H9 (cell line): Measurements from ENCODE around the gene MAP3K5. TPM values are rescaled to one million over a fixed set of nuclear protein-coding genes. Genes with fewer than 3 reads are reported as not detected.

Experiments used
- DNase-seq: peaks from one replicate; pipeline ENCODE4 v3.0.0-alpha.2; 2017
- H2AFZ ChIP-seq: one replicate; pipeline ENCODE4 v1.6.1; 2013; ENCODE audit warnings: mild to moderate bottlenecking, low read length, control low read depth, moderate library complexity
- H2AK5ac ChIP-seq: 2 replicates; pipeline ENCODE4 v1.6.1; 2013; ENCODE audit warnings: low read length, control low read depth, mixed read lengths; ENCODE audit not compliant: insufficient read length
- H2BK120ac ChIP-seq: one replicate; pipeline ENCODE4 v1.6.1; 2013; ENCODE audit warnings: low read depth, mild to moderate bottlenecking, low read length, control low read depth, inconsistent platforms; ENCODE audit not compliant: poor library complexity, severe bottlenecking
- H2BK12ac ChIP-seq: 2 replicates; pipeline ENCODE4 v1.6.1; 2013; ENCODE audit warnings: low read length, control low read depth, mixed read lengths, low read depth; ENCODE audit not compliant: insufficient read length
- H2BK15ac ChIP-seq: 2 replicates; pipeline ENCODE4 v1.6.1; 2013; ENCODE audit warnings: low read depth, low read length, control low read depth
- H2BK20ac ChIP-seq: one replicate; pipeline ENCODE4 v1.6.1; 2013; ENCODE audit warnings: low read depth, mild to moderate bottlenecking, low read length, control low read depth, inconsistent platforms; ENCODE audit not compliant: poor library complexity, severe bottlenecking
- H2BK5ac ChIP-seq: 2 replicates; pipeline ENCODE4 v1.6.1; 2013; ENCODE audit warnings: low read length, control low read depth, mixed read lengths; ENCODE audit not compliant: insufficient read length
- H3K14ac ChIP-seq: 2 replicates; pipeline ENCODE4 v1.6.1; 2013; ENCODE audit warnings: low read length, control low read depth; ENCODE audit not compliant: insufficient read depth
- H3K18ac ChIP-seq: 2 replicates; pipeline ENCODE4 v1.6.1; 2013; ENCODE audit warnings: low read depth, mild to moderate bottlenecking, mixed read lengths, low read length, control low read depth; ENCODE audit not compliant: insufficient read length
- H3K23ac ChIP-seq: 2 replicates; pipeline ENCODE4 v1.6.1; 2013; ENCODE audit warnings: low read length, control low read depth, mixed read lengths, low read depth; ENCODE audit not compliant: insufficient read length
- H3K23me2 ChIP-seq: 2 replicates; pipeline ENCODE4 v1.6.1; 2013; ENCODE audit warnings: low read depth, mild to moderate bottlenecking, mixed read lengths, low read length, control low read depth; ENCODE audit not compliant: insufficient read length, poor library complexity, severe bottlenecking
- H3K27ac ChIP-seq: 2 replicates; pipeline ENCODE4 v1.5.1; 2013; ENCODE audit warnings: low read length, control low read depth, mixed read lengths, low read depth; ENCODE audit not compliant: insufficient read length
- H3K27me3 ChIP-seq: 2 replicates; pipeline ENCODE4 v1.6.1; 2013; ENCODE audit warnings: low read length, control low read depth, inconsistent platforms; ENCODE audit not compliant: insufficient read depth
- H3K4ac ChIP-seq: 2 replicates; pipeline ENCODE4 v1.6.1; 2013; ENCODE audit warnings: low read depth, mild to moderate bottlenecking, control low read depth, inconsistent platforms, low read length, moderate library complexity
- H3K4me1 ChIP-seq: 2 replicates; pipeline ENCODE4 v1.6.1; 2013; ENCODE audit warnings: low read length, control low read depth, inconsistent platforms; ENCODE audit not compliant: insufficient read depth
- H3K4me2 ChIP-seq: 2 replicates; pipeline ENCODE4 v1.6.1; 2013; ENCODE audit warnings: low read length, control low read depth, mixed read lengths; ENCODE audit not compliant: insufficient read length, insufficient read depth
- H3K56ac ChIP-seq: 2 replicates; pipeline ENCODE4 v1.6.1; 2013; ENCODE audit warnings: low read depth, mild to moderate bottlenecking, mixed read lengths, low read length, control low read depth; ENCODE audit not compliant: insufficient read length
- H3K79me1 ChIP-seq: 2 replicates; pipeline ENCODE4 v1.6.1; 2013; ENCODE audit warnings: low read depth, mild to moderate bottlenecking, moderate library complexity, low read length, control low read depth, inconsistent platforms; ENCODE audit not compliant: insufficient read depth, poor library complexity, severe bottlenecking
- H3K79me2 ChIP-seq: 2 replicates; pipeline ENCODE4 v1.6.1; 2013; ENCODE audit warnings: low read length, control low read depth, inconsistent platforms; ENCODE audit not compliant: insufficient read depth
- H3K9ac ChIP-seq: 2 replicates; pipeline ENCODE4 v1.6.1; 2013; ENCODE audit warnings: low read length, control low read depth, mixed read lengths; ENCODE audit not compliant: insufficient read length; ENCODE audit errors: extremely low read depth
- H3K9me3 ChIP-seq: one replicate; pipeline ENCODE4 v1.6.1; 2013; ENCODE audit warnings: low read depth, low read length, inconsistent platforms; ENCODE audit not compliant: control insufficient read depth
- H3T11ph ChIP-seq: one replicate; pipeline ENCODE4 v1.6.1; 2013; ENCODE audit warnings: mild to moderate bottlenecking, low read length, control low read depth, inconsistent platforms
- H4K20me1 ChIP-seq: one replicate; pipeline ENCODE4 v1.6.1; 2013; ENCODE audit not compliant: control insufficient read depth, insufficient read length, insufficient read depth
- H4K5ac ChIP-seq: 2 replicates; pipeline ENCODE4 v1.6.1; 2013; ENCODE audit warnings: low read depth, mild to moderate bottlenecking, mixed read lengths, low read length, control low read depth; ENCODE audit not compliant: insufficient read length
- H4K8ac ChIP-seq: replicated peaks from 2 replicates; pipeline ENCODE4 v1.6.1; 2013; ENCODE audit warnings: low read length, control low read depth, mixed read lengths, low read depth; ENCODE audit not compliant: insufficient read length
- H4K91ac ChIP-seq: 2 replicates; pipeline ENCODE4 v1.6.1; 2013; ENCODE audit warnings: low read depth, mild to moderate bottlenecking, moderate library complexity, mixed read lengths, low read length, control low read depth; ENCODE audit not compliant: insufficient read length
- H3K27ac Mint-ChIP-seq, 3 experiments: 2 replicates in 2 of 3; 3 replicates in 1 of 3; pipeline ENCODE4 v1.8.0; 2020 to 2021; ENCODE audit warnings: mixed read lengths in 3 of 3, mild to moderate bottlenecking in 1 of 3, moderate library complexity in 1 of 3
- H3K27me3 Mint-ChIP-seq: 2 replicates; pipeline ENCODE4 v1.8.0; 2021; ENCODE audit warnings: low read depth, mild to moderate bottlenecking, moderate library complexity, mixed read lengths
- H3K36me3 Mint-ChIP-seq, 3 experiments: 2 replicates in 2 of 3; 3 replicates in 1 of 3; pipeline ENCODE4 v1.8.0; 2020 to 2021; ENCODE audit warnings: low read depth in 3 of 3, mixed read lengths in 3 of 3; ENCODE audit not compliant: insufficient read depth in 1 of 3
- H3K4me1 Mint-ChIP-seq, 2 experiments: 2 replicates each; pipeline ENCODE4 v1.8.0; 2020; ENCODE audit warnings: mixed read lengths in 2 of 2
- H3K4me3 Mint-ChIP-seq, 2 experiments: 2 replicates in 1 of 2; 3 replicates in 1 of 2; pipeline ENCODE4 v1.8.0; 2020 to 2021; ENCODE audit warnings: mild to moderate bottlenecking in 2 of 2, mixed read lengths in 2 of 2, moderate library complexity in 1 of 2
- H3K9me3 Mint-ChIP-seq, 2 experiments: 2 replicates in 1 of 2; 3 replicates in 1 of 2; pipeline ENCODE4 v1.8.0; 2020; ENCODE audit warnings: mild to moderate bottlenecking in 2 of 2, mixed read lengths in 2 of 2, moderate library complexity in 1 of 2
- CTCF ChIP-seq: fragments of 200-600 bp; sonication (generic); conservative IDR thresholded peaks from 3 replicates; pipeline ENCODE4 v1.8.0; 2021; ENCODE audit warnings: antibody characterized with exemption, mild to moderate bottlenecking
- WGBS: extraction: QIAGEN DNeasy Blood & Tissue Kit; methylation state at CpG from one replicate; pipeline ENCODE4 v1.1.7; 2013; ENCODE audit warnings: missing lambda C conversion rate, low lambda C conversion rate, mixed read lengths; ENCODE audit not compliant: insufficient read length; ENCODE audit errors: extremely low coverage; 5-methylcytosine and 5-hydroxymethylcytosine counted together
- total RNA-seq: library from RNA; stranded (reverse); gene quantifications from 2 replicates; pipeline ENCODE4 v1.2.1, GENCODE V29; 2021

The MAP3K5 gene
- total RNA-seq, 1 experiment from 2014 or later = 1.6 TPM

GRCh38 chr6:136791296-136792094 is 782 bp downstream of the MAP3K5 start:
- Mint-ChIP-seq H3K4me3 (peak overlapping the region; percentile 75 to 82), H3K27me3 (peaks cover 63% of the 10 kb centered on the region), H3K36me3 (peaks cover 0 to 2% (median 0%) of the 10 kb centered on the region in 3 experiments; a peak in 1 of 7 replicates), H3K9me3 (no peaks in the 10 kb centered on the region), H3K27ac (no peak overlapping the region), H3K4me1 (peaks cover 12% of the 10 kb centered on the region in 2 experiments)
- Histone ChIP-seq H3K18ac (no peak overlapping the region), H3K27me3 (peaks cover 9% of the 10 kb centered on the region; the same call in 1 of the 2 replicates), H4K8ac (no peak overlapping the region), H4K91ac (no peak overlapping the region), H2BK12ac (no peak overlapping the region), H3K23me2 (peaks cover 5% of the 10 kb centered on the region), H2BK5ac (no peak overlapping the region), H3K4me2 (peak overlapping the region; percentile 62), H3K4ac (no peak overlapping the region), H3K9me3 (no peaks in the 10 kb centered on the region), H3K27ac (no peak overlapping the region), H3K79me1 (no peaks in the 10 kb centered on the region), H3K9ac (no peak overlapping the region), H4K20me1 (no peaks in the 10 kb centered on the region), H3T11ph (no peak overlapping the region), H2BK20ac (no peak overlapping the region), H3K56ac (no peak overlapping the region), H4K5ac (no peak overlapping the region), H2AK5ac (no peak overlapping the region), H2AFZ (no peak overlapping the region), H3K79me2 (no peaks in the 10 kb centered on the region), H3K4me1 (no peaks in the 10 kb centered on the region), H2BK120ac (no peak overlapping the region), H3K23ac (no peak overlapping the region), H3K14ac (no peak overlapping the region), H2BK15ac (no peak overlapping the region)
- WGBS = no CpG with 5 or more reads among the region's 62 CpGs
- no peak for TF ChIP-seq CTCF
- peak; percentile 44 for DNase-seq
